ENCODE data around the gene DNAJC12. TPM values are rescaled to one million over a fixed set of nuclear protein-coding genes. Genes with fewer than 3 reads are reported as not detected.
"Not testable (repeated sequence)": the region's sequence is repeated elsewhere in the genome, so short reads cannot be mapped to it uniquely, and the experiment has no call there.

DNAJC12 gene
- total RNA-seq, 2 experiments from 2014 or later, result 13.2 to 13.9 TPM

DNA sequence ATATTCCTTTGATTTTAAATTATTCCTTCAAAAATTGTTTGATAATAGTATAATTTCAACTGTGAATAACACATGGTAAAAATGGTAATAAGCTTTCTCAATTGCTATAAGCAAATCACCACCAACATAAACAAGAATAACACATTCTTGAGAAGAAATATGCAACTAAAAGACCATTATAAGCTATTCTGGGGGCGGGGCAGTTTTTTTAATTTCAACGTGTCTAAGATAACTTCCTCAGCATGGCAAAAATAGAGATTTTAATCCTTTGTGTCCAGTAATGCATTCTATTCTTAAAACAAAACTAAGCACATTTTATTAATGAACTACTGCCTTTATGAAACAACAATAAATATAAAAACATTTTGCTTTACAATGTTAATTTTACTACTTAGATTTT, 1.5 kb downstream of the DNAJC12 start:
- CTCF ChIA-PET, result interaction anchor here (0.6 to 1.1 kb wide), 3 partner anchors 48 to 320 kb away, joined by 3 read pairs; no protein-coding TSS in a partner anchor
- H3K27ac Mint-ChIP-seq, result no peak overlapping the region
- H3K4me3 Mint-ChIP-seq, result no peak overlapping the region
- peaks cover 6% of the 10 kb centered on the region for H3K9me3 Mint-ChIP-seq
- H3K36me3 Mint-ChIP-seq (ENCODE audit: low read depth), result no peaks in the 10 kb centered on the region
- H3K27me3 Mint-ChIP-seq (ENCODE audit: low read depth), result no peaks in the 10 kb centered on the region
- intact Hi-C loops (cut with micrococcal nuclease), result no loop called here
- DNase-seq, result no peak
- peaks cover 2% of the 10 kb centered on the region for H3K4me1 Mint-ChIP-seq (ENCODE audit: low read depth)

DNA sequence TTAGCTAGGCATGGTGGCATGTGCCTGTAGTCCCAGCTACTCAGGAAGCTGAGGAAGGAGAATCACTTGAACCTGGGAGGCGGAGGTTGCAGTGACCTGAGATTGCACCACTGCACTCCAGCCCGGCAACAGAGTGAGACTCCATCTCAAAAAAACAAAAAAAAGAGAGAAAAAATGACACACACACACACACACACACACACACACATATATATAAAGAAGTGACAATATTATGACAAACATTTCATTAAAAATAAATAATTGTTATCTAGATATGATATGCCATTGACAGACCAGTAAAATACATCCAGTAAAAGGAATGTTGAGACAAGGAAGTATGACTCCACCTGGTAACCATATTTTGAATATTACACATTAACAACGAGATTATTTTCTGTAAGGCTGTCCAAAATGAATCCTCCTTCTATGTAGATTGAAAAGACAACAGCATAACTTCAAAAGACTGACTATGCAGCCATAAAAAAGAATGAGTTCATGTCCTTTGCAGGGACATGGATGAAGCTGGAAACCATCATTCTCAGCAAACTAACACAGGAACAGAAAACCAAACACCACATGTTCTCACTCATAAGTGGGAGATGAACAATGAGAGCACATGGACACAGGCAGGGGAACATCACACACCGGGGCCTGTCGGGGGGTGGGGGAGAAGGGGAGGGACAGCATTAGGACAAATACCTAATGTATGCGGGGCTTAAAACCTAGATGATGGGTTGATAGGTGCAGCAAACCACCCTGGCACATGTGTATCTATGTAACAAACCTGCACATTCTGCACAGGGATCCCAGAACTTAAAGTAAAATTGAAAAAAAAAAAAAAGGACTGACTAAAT, 2.2 kb downstream of the DNAJC12 start:
- H3K9me3 Mint-ChIP-seq; H3K36me3 Mint-ChIP-seq (ENCODE audit: low read depth); H3K27me3 Mint-ChIP-seq (ENCODE audit: low read depth); H3K4me1 Mint-ChIP-seq (ENCODE audit: low read depth); H3K27ac Mint-ChIP-seq; intact Hi-C loops (cut with micrococcal nuclease); DNase-seq: not testable (repeated sequence)
- H3K4me3 Mint-ChIP-seq, result peak overlapping the region; percentile 47
- CTCF ChIA-PET, result interaction anchor here (0.6 to 1.1 kb wide), 3 partner anchors 47 to 320 kb away, joined by 3 read pairs; no protein-coding TSS in a partner anchor

DNA sequence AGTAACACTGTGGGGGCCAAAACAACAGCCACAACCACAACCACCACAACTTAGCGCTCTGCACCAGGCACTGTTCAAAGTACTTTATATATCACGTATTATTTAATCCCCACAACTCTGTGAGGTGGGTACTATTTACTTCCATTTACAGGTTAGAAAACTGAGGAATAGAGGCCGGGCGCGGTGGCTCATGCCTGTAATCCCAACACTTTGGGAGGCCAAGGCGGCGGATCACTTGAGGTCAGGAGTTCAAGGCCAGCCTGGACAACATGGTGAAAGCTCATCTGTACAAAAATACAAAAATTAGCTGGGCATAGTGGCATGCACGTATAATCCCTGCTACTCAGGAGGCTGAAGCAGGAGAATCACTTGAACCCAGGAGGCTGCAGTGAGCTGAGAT, 3.6 kb downstream of the DNAJC12 start:
- no peak for DNase-seq
- H3K4me3 Mint-ChIP-seq, result no peak overlapping the region
- intact Hi-C loops (cut with micrococcal nuclease), result no loop called here
- CTCF ChIA-PET, result interaction anchor here (0.8 to 1.0 kb wide), 2 partner anchors 47 to 63 kb away, joined by 3 to 4 read pairs; no protein-coding TSS in a partner anchor
- H3K9me3 Mint-ChIP-seq, result no peaks in the 10 kb centered on the region
- no peaks in the 10 kb centered on the region for H3K36me3 Mint-ChIP-seq (ENCODE audit: low read depth)
- H3K4me1 Mint-ChIP-seq (ENCODE audit: low read depth), result peaks cover 2% of the 10 kb centered on the region
- H3K27me3 Mint-ChIP-seq (ENCODE audit: low read depth), result no peaks in the 10 kb centered on the region
- no peak overlapping the region for H3K27ac Mint-ChIP-seq

DNA sequence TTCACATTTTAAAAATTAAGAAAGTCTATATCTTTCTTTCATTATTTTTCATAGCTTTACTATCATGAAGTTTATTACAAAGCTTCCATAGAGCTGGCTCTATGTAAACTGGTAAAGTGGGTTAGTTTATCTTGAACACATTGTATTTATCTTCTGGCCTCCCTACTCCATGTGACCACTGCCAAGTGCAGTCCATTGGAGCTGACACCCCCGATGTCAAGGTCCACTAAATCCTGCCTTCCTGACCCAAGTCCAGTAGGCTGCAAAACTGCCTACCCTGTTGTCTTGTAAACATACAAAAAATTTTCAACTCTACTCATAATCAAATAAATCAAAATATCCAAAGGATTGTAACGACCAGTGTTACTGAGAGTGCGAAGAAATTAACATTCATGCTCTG, 10.2 kb downstream of the DNAJC12 start:
- H3K9me3 Mint-ChIP-seq, result no peaks in the 10 kb centered on the region
- no peak overlapping the region for H3K4me3 Mint-ChIP-seq
- H3K27me3 Mint-ChIP-seq (ENCODE audit: low read depth), result no peaks in the 10 kb centered on the region
- intact Hi-C loops (cut with micrococcal nuclease), result no loop called here
- no peak for DNase-seq
- H3K27ac Mint-ChIP-seq, result no peak overlapping the region
- CTCF ChIA-PET, result no interaction called here
- no peaks in the 10 kb centered on the region for H3K36me3 Mint-ChIP-seq (ENCODE audit: low read depth)
- no peaks in the 10 kb centered on the region for H3K4me1 Mint-ChIP-seq (ENCODE audit: low read depth)

DNA sequence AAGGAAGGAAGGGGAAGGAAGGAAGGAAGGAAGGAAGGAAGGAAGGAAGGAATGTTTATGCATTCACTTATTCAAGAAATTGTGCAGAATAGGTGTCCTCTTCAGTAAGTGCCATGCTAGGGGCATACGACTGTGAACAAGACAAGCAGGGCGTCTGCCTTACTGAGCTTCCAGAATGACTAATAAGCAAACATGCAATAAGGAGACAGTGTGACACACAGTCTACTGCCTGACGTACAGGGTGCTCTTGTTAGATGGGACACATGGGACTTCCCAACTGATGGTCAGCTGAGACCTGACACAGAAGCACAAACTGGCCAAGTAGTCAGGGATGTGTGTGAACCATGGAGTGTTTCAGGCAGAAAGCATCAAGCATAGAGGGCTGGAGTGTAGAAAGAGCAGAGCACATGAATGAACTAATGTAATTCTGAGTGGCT, 18.2 kb downstream of the DNAJC12 start:
- Mint-ChIP-seq H3K36me3 (ENCODE audit: low read depth) (no peaks in the 10 kb centered on the region), H3K4me1 (ENCODE audit: low read depth) (peaks cover 19% of the 10 kb centered on the region), H3K4me3 (no peak overlapping the region), H3K27ac (peak overlapping the region; percentile 41), H3K9me3 (no peaks in the 10 kb centered on the region), H3K27me3 (ENCODE audit: low read depth) (no peaks in the 10 kb centered on the region)
- intact Hi-C loops (cut with micrococcal nuclease), result no loop called here
- CTCF ChIA-PET, result no interaction called here
- peak; percentile 25 for DNase-seq

DNA sequence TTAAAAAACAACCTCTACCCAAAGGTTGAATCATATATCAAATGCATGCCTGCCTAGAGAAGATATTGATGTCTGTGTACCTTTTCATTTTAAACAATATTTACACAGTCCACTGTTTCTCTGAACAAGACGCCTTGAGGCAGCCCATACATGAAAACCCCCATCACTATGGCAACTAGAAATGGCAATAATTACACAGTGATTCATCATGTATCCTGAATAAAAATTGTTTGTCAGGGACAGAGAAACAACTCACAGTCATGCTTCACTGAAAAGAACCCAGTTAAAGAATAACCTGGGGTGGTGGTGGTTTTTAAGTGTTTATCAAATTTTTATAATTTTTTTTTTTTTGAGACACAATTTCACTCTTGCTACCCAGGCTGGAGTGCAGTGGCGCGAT, 19.7 kb downstream of the DNAJC12 start:
- Mint-ChIP-seq H3K27me3 (ENCODE audit: low read depth) (no peaks in the 10 kb centered on the region), H3K27ac (no peak overlapping the region), H3K9me3 (no peaks in the 10 kb centered on the region), H3K36me3 (ENCODE audit: low read depth) (no peaks in the 10 kb centered on the region), H3K4me1 (ENCODE audit: low read depth) (peaks cover 19% of the 10 kb centered on the region), H3K4me3 (no peak overlapping the region)
- no peak for DNase-seq
- intact Hi-C loops (cut with micrococcal nuclease), result no loop called here
- CTCF ChIA-PET, result no interaction called here

DNA sequence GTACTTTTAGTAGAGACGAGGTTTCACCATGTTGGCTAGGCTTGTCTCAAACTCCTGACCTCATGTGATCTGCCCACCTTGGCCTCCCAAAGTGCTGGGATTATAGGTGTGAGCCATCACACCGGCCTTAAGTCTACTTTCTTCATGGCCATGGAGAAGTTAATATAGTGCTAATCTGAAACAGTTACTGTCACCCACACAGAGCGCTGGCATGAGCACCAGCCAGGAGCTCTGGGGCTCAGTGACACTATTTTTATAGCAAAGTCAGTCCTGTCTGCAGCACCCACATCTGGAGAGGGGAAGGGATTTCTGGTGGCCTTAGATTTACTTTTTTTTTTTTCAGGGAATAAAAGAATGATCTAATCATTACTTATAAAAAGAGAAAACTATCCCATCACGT, 21.3 kb downstream of the DNAJC12 start:
- intact Hi-C loops (cut with micrococcal nuclease), result loop anchor here (1.0 kb wide), 1 partner anchor 33 kb away; no protein-coding TSS in a partner anchor
- Mint-ChIP-seq H3K36me3 (ENCODE audit: low read depth) (no peaks in the 10 kb centered on the region), H3K4me1 (ENCODE audit: low read depth) (peaks cover 17% of the 10 kb centered on the region), H3K9me3 (no peaks in the 10 kb centered on the region), H3K4me3 (no peak overlapping the region), H3K27me3 (ENCODE audit: low read depth) (peaks cover 4% of the 10 kb centered on the region), H3K27ac (peak overlapping the region; percentile 67)
- DNase-seq, result no peak
- CTCF ChIA-PET, result no interaction called here

DNA sequence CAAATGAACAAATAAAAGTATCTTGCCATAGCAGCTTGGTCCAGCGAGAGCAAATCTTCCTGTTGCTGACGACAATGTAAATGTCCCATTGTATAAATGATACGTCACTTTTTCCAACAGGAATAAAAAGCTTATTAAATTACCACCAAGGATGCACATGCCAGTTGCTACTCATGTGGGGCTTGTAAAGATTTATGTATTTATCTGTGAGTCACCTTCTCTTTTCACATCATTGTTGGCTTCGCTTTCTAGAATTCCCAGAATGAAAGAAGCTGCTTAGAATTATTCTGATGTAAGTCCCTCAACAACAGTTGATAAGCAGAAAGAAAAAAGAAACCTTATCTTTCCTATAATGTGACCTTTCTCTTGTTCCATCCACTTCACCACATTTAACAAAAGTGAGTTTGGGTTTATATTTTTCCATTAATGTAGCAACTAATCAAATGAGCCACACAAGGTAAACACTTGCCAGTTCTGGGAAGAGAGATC, 22.4 kb downstream of the DNAJC12 start:
- intact Hi-C loops (cut with micrococcal nuclease), result loop anchor here (1.0 kb wide), 3 partner anchors 12 to 34 kb away; no protein-coding TSS in a partner anchor
- DNase-seq, result no peak
- Mint-ChIP-seq H3K27me3 (ENCODE audit: low read depth) (peaks cover 6% of the 10 kb centered on the region), H3K9me3 (no peaks in the 10 kb centered on the region), H3K36me3 (ENCODE audit: low read depth) (no peaks in the 10 kb centered on the region), H3K4me3 (no peak overlapping the region), H3K27ac (peak overlapping the region; percentile 84), H3K4me1 (ENCODE audit: low read depth) (peaks cover 16% of the 10 kb centered on the region)
- CTCF ChIA-PET, result interaction anchor here (0.6 to 1.5 kb wide), 3 partner anchors 11 to 340 kb away, joined by 3 to 8 read pairs (median 4); no protein-coding TSS in a partner anchor

DNA sequence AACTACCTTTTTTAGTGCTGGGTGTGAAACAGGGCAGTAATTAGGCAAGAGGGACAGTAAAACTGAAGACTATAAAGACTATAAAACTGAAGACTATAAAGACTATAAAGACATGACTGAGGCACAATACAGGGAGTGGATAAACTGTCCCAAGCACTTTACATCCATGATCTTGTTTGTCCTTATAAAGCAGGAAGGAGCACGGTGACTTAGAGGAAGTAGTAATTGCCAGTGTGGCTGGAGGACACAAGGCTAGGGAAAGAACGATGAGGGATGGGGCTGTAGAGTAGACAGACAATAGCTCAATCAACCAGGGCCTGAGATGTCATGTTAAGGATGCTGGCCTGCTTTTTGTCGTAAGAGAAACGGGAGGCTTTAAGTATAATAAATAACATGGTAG, 26.0 kb downstream of the DNAJC12 start:
- H3K4me1 Mint-ChIP-seq (ENCODE audit: low read depth), result peaks cover 12% of the 10 kb centered on the region
- no peaks in the 10 kb centered on the region for H3K9me3 Mint-ChIP-seq
- DNase-seq, result no peak
- H3K27me3 Mint-ChIP-seq (ENCODE audit: low read depth), result peaks cover 10% of the 10 kb centered on the region
- CTCF ChIA-PET, result interaction anchor here (1.1 kb wide), 2 partner anchors 24 to 38 kb away, joined by 3 to 4 read pairs; no protein-coding TSS in a partner anchor
- no peak overlapping the region for H3K4me3 Mint-ChIP-seq
- intact Hi-C loops (cut with micrococcal nuclease), result no loop called here
- peak overlapping the region; percentile 19 for H3K27ac Mint-ChIP-seq
- no peaks in the 10 kb centered on the region for H3K36me3 Mint-ChIP-seq (ENCODE audit: low read depth)

DNA sequence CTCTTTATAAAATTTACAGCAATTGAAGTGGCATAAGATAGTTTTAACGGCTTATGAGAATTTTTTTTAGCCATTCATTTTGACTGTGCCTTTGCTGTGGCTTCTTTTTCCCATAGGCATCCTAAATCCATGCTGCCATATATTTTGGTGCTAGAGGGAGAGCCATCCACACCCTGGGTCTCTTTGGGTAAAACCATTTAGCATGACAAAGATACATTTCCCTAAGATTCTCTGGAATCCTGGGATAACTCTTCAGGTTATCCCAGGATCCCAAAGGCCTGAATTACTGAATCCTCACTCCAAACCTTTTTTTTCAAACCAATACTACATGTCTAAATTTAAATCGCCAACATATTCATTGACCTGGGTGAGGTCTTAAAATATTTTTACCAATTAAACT, 28.9 kb downstream of the DNAJC12 start:
- DNase-seq, result no peak
- no peaks in the 10 kb centered on the region for H3K9me3 Mint-ChIP-seq
- intact Hi-C loops (cut with micrococcal nuclease), result no loop called here
- peaks cover 2% of the 10 kb centered on the region for H3K4me1 Mint-ChIP-seq (ENCODE audit: low read depth)
- CTCF ChIA-PET, result interaction anchor here (0.6 kb wide), 1 partner anchor 702 kb away, joined by 5 read pairs; no protein-coding TSS in a partner anchor
- H3K27me3 Mint-ChIP-seq (ENCODE audit: low read depth), result peaks cover 10% of the 10 kb centered on the region
- H3K27ac Mint-ChIP-seq, result no peak overlapping the region
- H3K4me3 Mint-ChIP-seq, result no peak overlapping the region
- no peaks in the 10 kb centered on the region for H3K36me3 Mint-ChIP-seq (ENCODE audit: low read depth)

DNA sequence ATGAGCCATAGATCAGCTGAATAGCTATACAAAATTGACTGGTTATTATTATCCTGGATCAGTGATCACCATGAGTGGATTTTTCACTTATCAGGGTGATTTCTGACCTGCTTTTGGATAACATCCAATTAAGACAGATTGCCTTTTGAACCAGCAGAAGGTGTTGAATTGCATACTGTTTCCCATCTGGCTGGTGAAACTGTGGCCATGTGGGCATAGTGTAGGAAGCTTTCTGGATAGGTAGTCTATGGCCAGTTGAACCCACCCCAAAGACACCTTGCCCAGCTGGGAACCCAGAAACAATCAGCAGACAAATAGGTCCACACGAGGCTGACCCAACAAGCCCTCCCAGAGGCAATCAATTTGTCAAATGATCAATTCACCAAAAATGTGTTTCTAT, 29.3 kb downstream of the DNAJC12 start:
- CTCF ChIA-PET, result interaction anchor here (0.6 kb wide), 1 partner anchor 703 kb away, joined by 5 read pairs; no protein-coding TSS in a partner anchor
- no peak for DNase-seq
- intact Hi-C loops (cut with micrococcal nuclease), result no loop called here
- Mint-ChIP-seq H3K27me3 (ENCODE audit: low read depth) (peaks cover 10% of the 10 kb centered on the region), H3K36me3 (ENCODE audit: low read depth) (no peaks in the 10 kb centered on the region), H3K4me3 (no peak overlapping the region), H3K9me3 (no peaks in the 10 kb centered on the region), H3K4me1 (ENCODE audit: low read depth) (peaks cover 6% of the 10 kb centered on the region), H3K27ac (no peak overlapping the region)

DNA sequence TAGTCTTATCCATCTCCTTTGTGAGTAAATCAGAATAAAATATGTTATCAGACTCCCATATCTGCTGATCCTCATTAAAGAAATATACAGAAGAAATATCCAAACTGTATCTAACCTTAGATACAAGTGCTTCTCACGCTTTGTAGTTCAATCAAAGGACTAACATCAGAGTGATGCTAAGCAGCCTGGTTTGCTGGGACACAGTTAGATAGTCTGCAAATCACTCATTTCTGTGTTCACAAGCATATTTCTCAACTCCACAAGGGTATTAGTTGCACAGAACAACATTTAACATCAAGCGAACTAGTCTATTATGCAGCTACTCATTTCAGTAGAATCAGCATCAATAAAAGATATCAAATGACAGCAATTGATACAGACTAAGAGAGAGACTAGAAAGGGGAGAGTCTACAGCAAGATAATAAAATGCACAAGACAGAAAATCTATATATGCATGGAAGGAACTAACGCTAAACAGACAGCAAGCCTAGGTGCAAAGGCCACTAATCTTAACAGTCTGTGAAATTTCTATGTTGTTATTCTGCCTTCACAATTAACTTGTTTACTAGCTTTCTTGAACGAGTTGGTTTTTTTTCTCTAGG, 30.0 kb downstream of the DNAJC12 start:
- Mint-ChIP-seq H3K27me3 (ENCODE audit: low read depth) (peaks cover 10% of the 10 kb centered on the region), H3K36me3 (ENCODE audit: low read depth) (no peaks in the 10 kb centered on the region), H3K27ac (no peak overlapping the region), H3K4me1 (ENCODE audit: low read depth) (peaks cover 8% of the 10 kb centered on the region), H3K9me3 (no peaks in the 10 kb centered on the region), H3K4me3 (no peak overlapping the region)
- CTCF ChIA-PET, result no interaction called here
- intact Hi-C loops (cut with micrococcal nuclease), result no loop called here
- DNase-seq, result no peak
